Measurements from ENCODE around the gene FOXP1. TPM values are rescaled to one million over a fixed set of nuclear protein-coding genes. Genes with fewer than 3 reads are reported as not detected.

Gene FOXP1
- total and polyA plus RNA-seq, 12 donors, result 7.6 to 42.7 (median 24.3) TPM

DNA sequence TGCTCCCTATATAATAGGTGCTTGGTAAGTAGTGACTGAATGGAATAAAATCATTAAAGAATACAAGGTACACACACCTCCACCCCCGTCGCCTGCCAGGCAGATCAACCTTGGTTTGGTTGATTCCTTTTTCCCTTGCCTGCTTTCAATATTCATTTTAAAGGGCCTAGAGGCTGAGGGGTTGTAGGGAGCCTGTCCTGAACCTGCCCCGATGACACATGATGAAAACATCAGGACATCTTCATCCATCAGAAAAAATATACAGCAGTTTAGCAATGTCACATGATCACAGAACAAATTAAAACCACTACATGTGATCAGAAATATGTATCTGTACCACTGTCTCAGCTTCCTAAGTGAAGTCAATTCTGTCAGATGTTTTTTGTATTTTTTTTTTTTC is 588.9 kb downstream of the FOXP1 start:
- intact Hi-C loops (cut with DNase I), result no loop called here
- peaks cover 0 to 7% of the 10 kb centered on the region in 2 donors for H3K4me1 ChIP-seq (replicated peaks in 1 of 2)
- no peak overlapping the region for H3K27ac ChIP-seq
- H3K9me3 ChIP-seq (replicated peaks in 1 of 3), result no peaks in the 10 kb centered on the region
- no peak overlapping the region for H3K4me3 ChIP-seq
- no peaks in the 10 kb centered on the region for H3K36me3 ChIP-seq (replicated peaks in 1 of 2)
- TF ChIP-seq, protein P1, sequence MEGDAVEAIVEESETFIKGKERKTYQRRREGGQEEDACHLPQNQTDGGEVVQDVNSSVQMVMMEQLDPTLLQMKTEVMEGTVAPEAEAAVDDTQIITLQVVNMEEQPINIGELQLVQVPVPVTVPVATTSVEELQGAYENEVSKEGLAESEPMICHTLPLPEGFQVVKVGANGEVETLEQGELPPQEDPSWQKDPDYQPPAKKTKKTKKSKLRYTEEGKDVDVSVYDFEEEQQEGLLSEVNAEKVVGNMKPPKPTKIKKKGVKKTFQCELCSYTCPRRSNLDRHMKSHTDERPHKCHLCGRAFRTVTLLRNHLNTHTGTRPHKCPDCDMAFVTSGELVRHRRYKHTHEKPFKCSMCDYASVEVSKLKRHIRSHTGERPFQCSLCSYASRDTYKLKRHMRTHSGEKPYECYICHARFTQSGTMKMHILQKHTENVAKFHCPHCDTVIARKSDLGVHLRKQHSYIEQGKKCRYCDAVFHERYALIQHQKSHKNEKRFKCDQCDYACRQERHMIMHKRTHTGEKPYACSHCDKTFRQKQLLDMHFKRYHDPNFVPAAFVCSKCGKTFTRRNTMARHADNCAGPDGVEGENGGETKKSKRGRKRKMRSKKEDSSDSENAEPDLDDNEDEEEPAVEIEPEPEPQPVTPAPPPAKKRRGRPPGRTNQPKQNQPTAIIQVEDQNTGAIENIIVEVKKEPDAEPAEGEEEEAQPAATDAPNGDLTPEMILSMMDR (IDR thresholded peaks at IDR 0.05), result no peak
- no peak for TF ChIP-seq POLR2A (IDR thresholded peaks at IDR 0.05)
- WGBS, 4 donors, result 95 to 96% (median 96%) methylated on average over 3 of the region's 3 CpGs
- H3K27me3 ChIP-seq, result no peaks in the 10 kb centered on the region
- no peak for DNase-seq

DNA sequence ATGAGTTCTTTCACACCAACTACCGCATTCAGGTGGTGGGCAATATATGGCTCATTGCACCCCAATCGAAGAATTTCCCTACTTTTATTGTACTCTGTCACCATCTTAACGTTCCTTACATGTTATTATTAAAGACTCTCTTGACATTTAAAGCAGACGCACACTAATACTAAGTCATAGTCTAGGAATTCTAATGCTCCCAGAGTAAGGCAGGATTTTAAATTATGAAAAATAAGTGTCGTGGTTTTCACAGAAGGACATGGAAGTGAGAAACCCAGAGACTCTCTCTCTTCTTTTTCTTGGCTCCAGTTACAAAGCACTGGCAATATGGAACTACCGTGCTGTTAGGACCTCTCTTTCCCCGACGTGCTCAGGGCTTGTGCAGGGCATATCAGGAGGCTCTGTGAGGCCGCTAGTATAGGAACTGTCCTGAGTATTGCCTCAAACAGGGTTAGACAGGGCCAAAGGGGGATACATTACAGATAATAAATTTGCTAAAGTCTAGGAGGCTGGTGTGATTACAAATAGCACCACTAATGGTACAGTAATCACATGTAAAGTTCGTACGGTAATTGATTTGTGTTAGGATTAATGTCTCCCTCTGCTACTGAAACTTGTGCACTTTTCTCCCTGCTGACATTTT is 590.8 kb downstream of the FOXP1 start:
- TF ChIP-seq, protein P1 (IDR thresholded peaks at IDR 0.05), result no peak
- TF ChIP-seq POLR2A (IDR thresholded peaks at IDR 0.05), result no peak
- Histone ChIP-seq H3K27ac (no peak overlapping the region), H3K9me3 (replicated peaks in 1 of 3) (no peaks in the 10 kb centered on the region), H3K36me3 (replicated peaks in 1 of 2) (no peaks in the 10 kb centered on the region), H3K4me3 (no peak overlapping the region), H3K27me3 (no peaks in the 10 kb centered on the region), H3K4me1 (replicated peaks in 1 of 2) (peaks cover 0 to 14% of the 10 kb centered on the region in 2 donors)
- 86 to 95% (median 94%) methylated on average over 11 of the region's 11 CpGs for WGBS, 4 donors
- no peak for DNase-seq
- intact Hi-C loops (cut with DNase I), result no loop called here

DNA sequence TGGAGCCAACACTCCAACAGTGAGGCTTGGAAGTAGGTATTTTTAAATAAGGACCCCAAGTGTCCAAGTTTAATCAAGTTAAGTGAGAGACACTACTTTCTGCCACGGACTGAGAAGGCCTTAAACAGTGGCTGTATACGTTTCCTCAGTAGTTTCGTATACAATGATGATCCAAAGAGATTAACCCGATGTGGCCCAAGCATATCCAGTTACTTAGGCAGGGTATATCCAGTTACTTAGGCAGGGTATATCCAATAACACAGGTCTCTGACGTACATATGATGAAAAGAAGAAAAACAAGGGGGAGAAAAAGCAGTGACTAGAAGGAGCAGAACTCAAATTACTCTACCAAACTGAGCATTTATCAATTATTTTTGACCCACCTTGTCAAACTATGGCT is 591.4 kb downstream of the FOXP1 start:
- Histone ChIP-seq H3K9me3 (replicated peaks in 1 of 3) (no peaks in the 10 kb centered on the region), H3K27me3 (no peaks in the 10 kb centered on the region), H3K27ac (no peak overlapping the region), H3K36me3 (replicated peaks in 1 of 2) (no peaks in the 10 kb centered on the region), H3K4me3 (no peak overlapping the region), H3K4me1 (replicated peaks in 1 of 2) (peaks cover 0 to 14% of the 10 kb centered on the region in 2 donors)
- 95 to 98% (median 96%) methylated on average over 5 of the region's 5 CpGs for WGBS, 4 donors
- DNase-seq, result no peak
- intact Hi-C loops (cut with DNase I), result no loop called here
- TF ChIP-seq POLR2A (IDR thresholded peaks at IDR 0.05), result no peak
- TF ChIP-seq, protein P1 (IDR thresholded peaks at IDR 0.05), result no peak

DNA sequence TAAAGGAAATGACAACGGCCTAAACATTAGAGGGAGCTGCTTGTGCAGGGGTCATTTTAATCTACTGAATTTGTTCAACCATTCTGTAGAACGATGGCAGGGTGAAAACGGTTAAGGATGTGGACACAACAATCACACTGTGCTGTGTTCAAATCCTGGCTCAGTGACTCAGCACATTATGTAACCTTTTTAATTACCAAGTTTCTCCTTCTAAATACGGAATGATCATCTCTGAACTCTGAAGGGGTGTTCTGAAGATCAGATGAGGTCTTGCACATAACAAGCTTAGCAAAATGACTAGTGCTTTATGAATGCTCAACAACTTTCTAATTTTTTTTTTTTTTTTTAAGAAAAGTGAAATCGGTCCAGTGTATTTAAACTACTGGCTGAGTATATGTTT is 592.8 kb downstream of the FOXP1 start:
- Histone ChIP-seq H3K36me3 (replicated peaks in 1 of 2) (no peaks in the 10 kb centered on the region), H3K4me1 (replicated peaks in 1 of 2) (peaks cover 0 to 14% of the 10 kb centered on the region in 2 donors), H3K9me3 (replicated peaks in 1 of 3) (no peaks in the 10 kb centered on the region), H3K4me3 (no peak overlapping the region), H3K27ac (no peak overlapping the region), H3K27me3 (no peaks in the 10 kb centered on the region)
- TF ChIP-seq, protein P1 (IDR thresholded peaks at IDR 0.05), result no peak
- TF ChIP-seq POLR2A (IDR thresholded peaks at IDR 0.05), result no peak
- WGBS, 4 donors, result 90 to 95% (median 92%) methylated on average over 5 of the region's 5 CpGs
- DNase-seq, result no peak
- intact Hi-C loops (cut with DNase I), result no loop called here

All from adrenal gland (tissue), 12 donors.